HG03521 (cell line): Measurements from ENCODE around the gene CRAMP1.

Source experiments
- ATAC-seq: cut with Tn5 transposase; IDR thresholded peaks from one replicate; pipeline ENCODE4 v1.9.1; 2021; ENCODE audit warnings: mild to moderate bottlenecking, moderate library complexity; ENCODE audit not compliant: unreplicated experiment

Gene CRAMP1, protein sequence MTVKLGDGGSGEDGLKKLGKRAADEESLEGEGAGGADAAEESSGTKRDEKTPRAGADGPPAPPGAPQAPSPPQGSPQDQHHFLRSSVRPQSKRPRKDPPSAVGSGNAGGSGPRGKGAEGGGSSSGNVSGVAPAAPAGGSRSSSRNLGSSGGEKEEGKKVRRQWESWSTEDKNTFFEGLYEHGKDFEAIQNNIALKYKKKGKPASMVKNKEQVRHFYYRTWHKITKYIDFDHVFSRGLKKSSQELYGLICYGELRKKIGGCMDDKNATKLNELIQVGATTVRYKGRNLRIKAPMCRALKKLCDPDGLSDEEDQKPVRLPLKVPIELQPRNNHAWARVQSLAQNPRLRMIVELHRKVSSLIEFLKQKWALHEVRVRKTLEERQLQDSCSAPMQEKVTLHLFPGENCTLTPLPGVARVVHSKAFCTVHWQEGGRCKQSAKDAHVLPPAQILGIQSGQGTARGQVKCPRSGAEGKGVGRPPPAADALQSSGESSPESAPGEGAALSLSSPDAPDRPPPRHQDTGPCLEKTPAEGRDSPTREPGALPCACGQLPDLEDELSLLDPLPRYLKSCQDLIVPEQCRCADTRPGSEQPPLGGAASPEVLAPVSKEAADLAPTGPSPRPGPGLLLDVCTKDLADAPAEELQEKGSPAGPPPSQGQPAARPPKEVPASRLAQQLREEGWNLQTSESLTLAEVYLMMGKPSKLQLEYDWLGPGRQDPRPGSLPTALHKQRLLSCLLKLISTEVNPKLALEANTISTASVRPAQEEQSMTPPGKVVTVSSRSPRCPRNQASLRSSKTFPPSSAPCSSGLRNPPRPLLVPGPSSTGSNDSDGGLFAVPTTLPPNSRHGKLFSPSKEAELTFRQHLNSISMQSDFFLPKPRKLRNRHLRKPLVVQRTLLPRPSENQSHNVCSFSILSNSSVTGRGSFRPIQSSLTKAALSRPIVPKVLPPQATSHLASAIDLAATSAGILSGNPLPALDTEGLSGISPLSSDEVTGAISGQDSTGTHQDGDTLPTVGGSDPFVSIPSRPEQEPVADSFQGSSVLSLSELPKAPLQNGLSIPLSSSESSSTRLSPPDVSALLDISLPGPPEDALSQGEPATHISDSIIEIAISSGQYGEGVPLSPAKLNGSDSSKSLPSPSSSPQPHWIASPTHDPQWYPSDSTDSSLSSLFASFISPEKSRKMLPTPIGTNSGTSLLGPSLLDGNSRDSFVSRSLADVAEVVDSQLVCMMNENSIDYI (N-terminal part only)

DNA sequence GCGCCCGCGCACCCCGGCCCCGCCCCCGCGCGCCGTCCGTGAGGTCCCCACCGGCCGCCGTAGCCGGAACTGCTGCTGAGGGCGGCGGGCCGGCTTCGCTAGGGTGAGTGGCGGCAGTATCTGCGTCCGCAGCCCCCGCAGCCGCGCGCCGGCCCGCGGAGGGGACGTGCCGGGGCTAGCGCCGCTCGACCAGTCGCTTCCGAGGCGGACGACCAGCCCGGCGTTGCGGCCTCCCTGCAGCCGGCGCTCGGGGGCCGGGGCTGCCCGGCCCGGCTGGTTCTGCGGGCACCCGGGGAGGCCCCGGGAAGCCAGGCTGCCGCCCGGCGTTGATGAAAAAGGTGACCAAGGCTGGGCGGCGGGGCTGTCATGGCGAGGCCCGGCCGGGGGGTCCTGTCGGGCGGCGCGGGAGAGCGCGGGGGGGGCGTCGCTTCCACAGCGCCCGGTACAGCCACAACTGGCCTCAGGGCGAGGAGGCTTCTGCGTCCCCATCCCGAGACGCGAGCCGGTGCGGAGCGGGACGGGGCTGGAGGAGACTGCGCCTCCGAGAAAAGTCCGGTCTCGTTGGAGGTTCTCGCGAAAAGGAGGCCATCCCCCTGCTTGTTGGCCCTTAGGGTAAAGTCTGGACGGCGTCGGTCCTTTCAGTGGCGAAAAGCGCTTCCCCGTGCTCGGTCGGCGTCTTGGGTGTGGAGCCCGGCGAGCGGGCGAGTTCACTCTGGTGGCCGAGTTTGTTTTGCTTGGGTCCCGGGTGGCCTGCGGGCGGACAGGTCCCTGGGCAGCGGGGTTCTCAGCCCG, at the start of gene CRAMP1:
TSS of gene CRAMP1 (plus strand) at position 41 of the 792 bp plus-strand sequence. CDS start 2,280 bp downstream, outside the sequence.
- no peak for ATAC-seq

GRCh38 chr16:1563786-1564185, 48.4 kb upstream of the CRAMP1 start:
- no peak for ATAC-seq

- no peak for ATAC-seq
Measured at GRCh38 chr16:1564325-1564724, 47.8 kb upstream of the CRAMP1 start.

DNA sequence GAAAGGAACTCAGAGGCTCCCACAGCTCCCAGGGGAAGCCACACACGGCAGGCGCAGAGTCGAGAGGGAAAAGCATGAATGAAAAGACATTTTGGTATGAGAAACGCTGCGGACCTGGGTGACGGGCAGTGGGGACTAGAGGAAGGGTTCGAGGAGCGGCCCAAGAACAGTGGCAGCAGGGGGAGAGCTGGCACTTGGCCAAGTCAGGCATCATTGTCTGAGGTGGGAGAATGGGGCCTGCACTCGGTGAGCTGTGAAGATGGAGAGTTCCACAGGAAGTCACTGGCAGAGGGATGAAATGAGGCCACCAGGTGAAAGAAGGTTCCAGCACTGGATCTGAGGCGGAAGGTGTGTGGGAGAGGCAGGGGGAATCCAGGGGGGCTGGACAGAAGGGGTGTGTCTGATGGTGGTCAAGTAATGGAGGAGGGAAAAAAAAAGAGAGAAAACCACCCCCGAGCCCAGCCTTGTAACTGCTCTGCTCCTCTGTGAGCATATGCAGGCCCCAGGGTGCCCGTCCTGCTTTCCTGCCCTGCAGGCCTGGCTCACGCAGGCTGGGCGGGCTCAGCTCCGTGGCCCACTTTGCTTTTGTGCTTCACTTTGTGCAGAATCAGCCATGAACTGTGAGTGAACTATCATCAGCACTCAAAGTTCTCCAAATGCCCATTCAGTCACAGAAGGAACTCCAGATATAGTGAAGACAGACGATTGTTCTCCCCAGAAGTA, 46.9 kb upstream of the CRAMP1 start:
- ATAC-seq, result no peak

DNA sequence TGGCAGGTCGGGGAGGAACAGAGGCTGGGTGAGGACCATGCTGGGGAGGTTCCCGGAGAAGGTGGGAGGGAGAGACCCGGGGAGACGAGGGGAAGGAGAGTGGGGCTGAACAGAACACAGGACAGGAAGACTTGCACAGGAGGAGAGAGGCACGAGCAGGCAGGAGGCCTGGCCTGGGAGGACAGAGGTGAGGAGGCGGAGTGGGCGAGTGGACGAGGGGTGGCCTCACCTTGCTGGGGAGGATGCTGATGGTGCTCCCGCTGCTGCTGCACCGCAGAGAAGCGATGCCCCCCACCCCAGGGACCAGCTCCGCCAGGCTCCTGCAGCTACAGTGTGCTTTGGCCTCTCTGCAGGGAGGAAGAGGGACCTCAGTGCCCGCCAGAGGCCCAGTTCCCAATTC, 44.2 kb upstream of the CRAMP1 start:
- no peak for ATAC-seq

DNA sequence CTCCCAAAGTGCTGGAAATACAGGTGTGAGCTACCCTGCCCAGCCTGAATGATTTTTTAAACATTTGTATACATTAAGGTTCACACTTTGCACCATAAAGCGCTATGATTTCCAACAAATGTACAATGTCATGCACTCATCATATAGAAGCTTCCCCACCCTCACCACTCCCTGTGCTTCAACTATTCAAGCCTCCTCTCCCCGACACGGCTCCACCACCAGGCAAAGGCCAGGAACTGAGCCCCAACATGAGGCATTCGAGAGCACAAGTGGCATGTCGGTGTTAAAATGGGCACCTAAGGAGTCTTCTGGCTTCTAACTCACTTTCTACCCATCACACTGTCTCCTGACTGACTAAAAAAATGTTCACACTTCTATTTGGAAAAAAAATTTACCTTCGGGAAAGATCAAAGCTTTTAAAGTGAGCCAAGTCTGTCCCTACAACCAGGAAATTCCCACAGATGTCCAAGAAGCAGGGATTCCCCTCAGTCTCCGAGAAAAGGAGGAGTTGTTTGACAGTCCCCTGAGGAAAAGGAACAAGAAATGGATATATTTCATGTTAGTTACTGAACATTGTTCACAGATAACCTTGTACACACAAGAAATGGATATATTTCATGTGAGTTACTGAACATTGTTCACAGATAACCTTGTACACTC, 41.0 kb upstream of the CRAMP1 start:
- ATAC-seq, result no peak

DNA sequence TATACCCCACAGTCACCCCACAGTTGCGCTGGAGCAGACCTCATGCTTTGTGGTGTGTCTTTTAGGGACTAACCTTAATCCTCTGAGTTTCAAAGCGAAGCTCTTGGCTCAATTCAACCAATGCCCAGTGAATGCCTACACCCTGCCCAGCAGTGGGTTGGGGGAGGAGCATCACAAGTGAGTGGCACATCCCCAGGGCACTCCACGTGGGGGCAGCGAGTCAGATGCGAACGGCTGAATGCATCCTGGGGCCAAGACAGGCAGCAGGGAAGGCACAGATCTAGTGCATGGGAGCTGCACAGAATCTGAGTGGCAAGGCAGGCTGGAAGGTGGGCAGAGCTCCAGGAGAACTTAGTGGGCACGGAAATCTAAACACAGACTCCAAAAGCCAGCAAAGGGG, 39.5 kb upstream of the CRAMP1 start:
- ATAC-seq, result no peak

DNA sequence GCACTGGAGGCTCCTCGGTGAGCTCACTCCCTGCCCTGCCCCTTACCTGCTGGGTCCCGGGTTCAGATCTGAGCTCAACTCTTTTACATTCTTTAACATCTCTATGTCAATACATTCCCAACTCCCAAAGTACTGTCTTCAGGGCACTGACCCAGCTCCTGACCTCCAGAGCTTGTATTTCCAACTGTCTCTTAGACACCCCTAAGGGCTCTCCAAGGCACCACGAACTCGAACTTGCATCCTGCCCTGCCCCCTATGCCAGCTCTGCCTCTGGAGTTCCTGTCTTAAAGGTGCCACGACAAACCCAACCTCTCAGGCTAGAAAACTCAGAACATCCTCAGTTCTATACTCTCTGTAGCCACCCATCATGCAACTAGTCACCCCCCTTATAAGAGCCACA, 38.9 kb upstream of the CRAMP1 start:
- ATAC-seq, result no peak

- ATAC-seq, result no peak
Measured at GRCh38 chr16:1575578-1575977, 36.6 kb upstream of the CRAMP1 start.

- no peak for ATAC-seq
Measured at GRCh38 chr16:1579214-1579613, 32.9 kb upstream of the CRAMP1 start.

GRCh38 chr16:1580256-1580655, 31.9 kb upstream of the CRAMP1 start:
- ATAC-seq, result no peak

DNA sequence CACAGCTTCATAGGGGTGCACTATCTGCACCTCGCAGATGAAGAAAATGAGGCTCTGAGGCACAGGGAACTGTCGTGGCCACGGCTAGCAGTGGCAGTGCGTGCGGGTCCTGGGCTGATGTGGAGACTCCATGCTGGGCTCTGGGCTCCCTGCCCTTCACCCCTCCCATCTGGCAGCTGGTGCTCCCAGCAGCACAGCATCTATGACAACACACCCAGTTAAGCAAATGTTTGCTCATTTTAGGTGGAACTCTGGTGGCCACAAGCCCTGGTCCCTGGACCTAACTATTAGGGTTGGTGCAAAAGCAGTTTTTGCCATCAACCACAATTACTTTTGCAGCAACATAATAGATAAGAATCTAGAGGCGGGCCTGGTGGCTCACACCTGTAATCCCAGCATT, 31.2 kb upstream of the CRAMP1 start:
- ATAC-seq, result no peak

DNA sequence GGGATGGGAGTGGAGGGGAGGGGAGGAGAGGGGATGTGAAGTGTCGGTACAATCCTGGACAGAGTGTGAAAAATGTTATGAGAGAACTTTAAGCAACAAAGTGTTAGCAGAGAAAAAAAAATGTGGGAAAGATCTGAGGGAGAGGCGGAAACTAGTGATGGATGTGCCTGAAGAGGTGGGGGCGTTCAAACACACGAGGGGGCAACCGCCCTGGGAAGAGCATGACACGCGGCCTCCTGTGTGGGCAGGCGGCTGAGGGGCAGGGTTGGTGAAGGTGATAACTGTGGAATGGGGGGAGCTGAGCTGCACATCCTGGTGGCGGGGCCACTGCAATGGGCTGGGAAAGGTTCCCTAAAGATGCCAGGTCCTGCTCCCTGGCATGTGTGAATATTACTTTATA, 30.4 kb upstream of the CRAMP1 start:
- no peak for ATAC-seq

- ATAC-seq, result no peak
Measured at GRCh38 chr16:1583180-1583579, 29.0 kb upstream of the CRAMP1 start.

DNA sequence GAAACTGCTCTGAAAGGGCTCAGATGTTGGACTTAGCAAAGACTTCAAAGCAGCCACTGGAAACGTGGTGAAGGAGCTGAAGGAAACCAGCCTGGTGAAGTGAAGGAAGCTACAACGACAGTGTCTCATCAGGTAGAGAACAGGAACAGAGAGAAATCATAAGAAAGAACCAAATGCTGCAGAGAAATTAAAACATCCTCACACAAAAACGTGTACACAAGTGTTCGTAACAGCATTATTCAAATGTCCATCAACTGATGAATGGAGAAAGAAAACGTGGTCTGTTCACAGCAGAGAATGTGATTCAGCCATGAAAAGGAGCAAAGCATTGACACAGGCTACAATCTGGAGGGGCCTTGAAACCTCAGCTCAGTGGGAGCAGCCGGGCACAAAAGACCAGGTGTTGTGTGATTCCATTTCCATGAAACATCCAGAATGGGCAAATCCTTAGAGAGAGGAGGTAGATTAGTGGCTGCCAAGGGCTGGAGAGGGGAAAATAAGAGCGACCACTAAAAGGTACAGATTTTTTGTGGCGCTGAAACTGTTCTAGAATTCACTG, 27.2 kb upstream of the CRAMP1 start:
- no peak for ATAC-seq

GRCh38 chr16:1590366-1590765, 21.8 kb upstream of the CRAMP1 start:
- ATAC-seq, result no peak

DNA sequence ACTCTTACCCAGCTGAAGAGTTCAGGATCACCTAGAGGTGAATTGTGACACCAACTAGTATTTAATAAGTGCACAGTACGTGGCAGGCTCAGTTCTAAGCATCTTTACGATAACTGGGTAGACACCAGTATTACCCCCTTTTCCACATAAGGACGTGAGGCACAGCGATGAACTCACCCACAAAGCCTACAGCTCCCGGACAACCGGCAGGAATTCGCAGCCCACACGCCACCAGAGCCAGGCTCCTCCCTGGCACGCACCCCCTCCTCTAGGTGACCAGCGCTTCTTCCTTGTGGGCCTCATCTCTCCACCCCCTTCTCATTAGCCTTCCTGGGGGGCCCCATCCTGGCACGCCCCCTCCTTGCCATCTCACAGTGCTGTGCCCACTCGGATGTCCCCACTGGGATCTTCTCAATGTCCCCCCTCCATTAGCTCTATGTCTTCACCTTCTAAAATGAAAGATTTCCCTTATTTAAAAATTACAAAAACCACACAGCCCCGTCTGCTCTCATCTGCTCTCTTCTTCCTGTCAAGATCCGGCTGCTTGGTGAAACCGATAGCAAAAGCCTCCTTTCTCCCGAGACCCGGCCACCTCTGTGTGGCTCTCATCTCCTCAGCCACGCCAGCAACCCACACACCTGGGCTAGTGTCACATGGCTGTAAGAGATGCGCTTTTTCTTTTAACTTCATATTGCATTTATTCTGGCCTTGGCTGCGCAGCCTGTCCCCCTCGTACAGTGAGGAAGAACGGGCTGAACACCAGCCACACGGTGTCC, 21.0 kb upstream of the CRAMP1 start:
- no peak for ATAC-seq

GRCh38 chr16:1592446-1592845, 19.7 kb upstream of the CRAMP1 start:
- ATAC-seq, result no peak
